ENCODE measurements around the gene NTMT1. TPM values are rescaled to one million over a fixed set of nuclear protein-coding genes. Genes with fewer than 3 reads are reported as not detected.

Gene NTMT1
- polyA plus RNA-seq, 3 donors: 16.0 to 43.9 (median 28.2) TPM

DNA sequence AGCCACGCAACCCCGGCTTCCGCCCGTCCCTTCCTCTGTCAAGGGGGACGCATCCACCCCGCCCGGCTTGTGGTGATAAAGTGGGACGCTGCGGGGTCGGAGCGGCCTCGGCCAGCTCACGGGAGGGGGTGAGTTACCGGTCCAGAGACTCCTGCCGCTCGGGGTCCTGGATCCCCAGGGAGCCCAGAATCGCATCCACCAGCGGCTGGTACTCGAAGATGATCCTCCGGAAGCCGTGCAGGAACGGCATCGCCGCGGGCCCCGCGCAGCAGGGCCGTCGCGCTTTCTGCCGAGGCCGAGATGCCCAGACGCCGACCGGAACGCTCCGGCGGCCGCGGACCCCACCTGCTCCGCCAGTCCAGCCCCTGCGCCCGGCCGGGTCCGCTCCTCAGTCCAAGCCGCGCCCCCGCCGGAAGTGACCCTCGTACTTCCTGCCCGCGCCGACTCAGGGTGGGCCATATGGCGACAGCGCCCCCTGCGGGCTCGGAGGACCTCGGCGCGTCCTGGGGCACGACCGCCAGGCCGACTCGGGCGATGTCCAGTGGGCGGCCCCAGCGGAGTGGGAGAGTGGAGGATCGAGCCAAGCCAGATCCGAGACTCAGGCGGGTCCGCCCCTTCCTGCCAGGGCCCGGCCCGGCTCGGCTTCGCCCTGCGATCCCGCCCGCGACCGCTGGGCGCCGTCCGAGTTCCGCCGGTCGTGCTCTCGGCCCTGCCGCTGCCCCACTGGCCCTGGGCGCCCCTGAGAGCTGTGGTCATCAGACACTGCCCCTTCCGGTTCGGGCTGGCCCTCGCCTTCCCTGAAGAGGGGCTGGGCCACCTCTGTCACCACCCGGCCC, 16.0 kb downstream of the NTMT1 start, which contains the start of gene ASB6:
Gene ASB6 (minus strand): TSS at position 402 of the 836 bp plus-strand sequence. CDS start 152 bp downstream, at position 250.
- peak; percentile 96 to 98 (median 98) for DNase-seq
- under 1% methylated on average over 91 of the region's 93 CpGs for WGBS (ENCODE audit: insufficient coverage)
- H3K4me2 ChIP-seq (replicated peaks; ENCODE audit: extremely low read depth, low read length, poor library complexity, severe bottlenecking): peak within 1 kb of the TSS; percentile 87
- TF ChIP-seq, protein P1, sequence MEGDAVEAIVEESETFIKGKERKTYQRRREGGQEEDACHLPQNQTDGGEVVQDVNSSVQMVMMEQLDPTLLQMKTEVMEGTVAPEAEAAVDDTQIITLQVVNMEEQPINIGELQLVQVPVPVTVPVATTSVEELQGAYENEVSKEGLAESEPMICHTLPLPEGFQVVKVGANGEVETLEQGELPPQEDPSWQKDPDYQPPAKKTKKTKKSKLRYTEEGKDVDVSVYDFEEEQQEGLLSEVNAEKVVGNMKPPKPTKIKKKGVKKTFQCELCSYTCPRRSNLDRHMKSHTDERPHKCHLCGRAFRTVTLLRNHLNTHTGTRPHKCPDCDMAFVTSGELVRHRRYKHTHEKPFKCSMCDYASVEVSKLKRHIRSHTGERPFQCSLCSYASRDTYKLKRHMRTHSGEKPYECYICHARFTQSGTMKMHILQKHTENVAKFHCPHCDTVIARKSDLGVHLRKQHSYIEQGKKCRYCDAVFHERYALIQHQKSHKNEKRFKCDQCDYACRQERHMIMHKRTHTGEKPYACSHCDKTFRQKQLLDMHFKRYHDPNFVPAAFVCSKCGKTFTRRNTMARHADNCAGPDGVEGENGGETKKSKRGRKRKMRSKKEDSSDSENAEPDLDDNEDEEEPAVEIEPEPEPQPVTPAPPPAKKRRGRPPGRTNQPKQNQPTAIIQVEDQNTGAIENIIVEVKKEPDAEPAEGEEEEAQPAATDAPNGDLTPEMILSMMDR (IDR thresholded peaks at IDR 0.05): peak; percentile 100
- H3K36me3 Mint-ChIP-seq: peaks cover 17 to 19% of the 10 kb centered on the region in 2 donors
- H3K9me3 Mint-ChIP-seq: peaks cover 0 to 5% (median 4%) of the 10 kb centered on the region in 7 donors
- H3K27ac Mint-ChIP-seq: peak within 1 kb of the TSS; percentile 80 to 90 (median 87)
- no peaks in the 10 kb centered on the region for H3K9me3 ChIP-seq (replicated peaks in 1 of 2; ENCODE audit: control insufficient read depth in 1 of 2, insufficient read depth in 1 of 2, low read length in 2 of 2)
- intact Hi-C loops (cut with micrococcal nuclease): loop anchor here (2.0 to 5.0 kb wide), 3 partner anchors 15 to 150 kb away; partner anchors contain the start of gene NTMT1 (in 1 of the 2)
- H3K4me3 ChIP-seq (replicated peaks in 1 of 3; ENCODE audit: low read depth in 2 of 3, low read length in 3 of 3): peak within 1 kb of the TSS; percentile 89 to 92 (median 90)
- H3K4me1 Mint-ChIP-seq: peaks cover 29% of the 10 kb centered on the region
- peaks cover 2 to 14% (median 4%) of the 10 kb centered on the region in 3 donors for H3K27me3 Mint-ChIP-seq (ENCODE audit: low read depth in 3 of 3)
- H3K79me2 ChIP-seq (ENCODE audit: insufficient read depth, low read length): peaks cover 29% of the 10 kb centered on the region
- no peaks in the 10 kb centered on the region for H3K27me3 ChIP-seq (ENCODE audit: control insufficient read depth in 2 of 2, insufficient read depth in 2 of 2, low read length in 2 of 2)
- H2AFZ ChIP-seq (ENCODE audit: insufficient read depth, low read depth, low read length, poor library complexity, severe bottlenecking): peak within 1 kb of the TSS; percentile 90
- H4K20me1 ChIP-seq (ENCODE audit: insufficient read depth, low read length): peaks cover 47% of the 10 kb centered on the region
- peaks cover 19 to 29% of the 10 kb centered on the region in 2 donors for H3K4me1 ChIP-seq (ENCODE audit: control insufficient read depth in 1 of 2, insufficient read depth in 2 of 2, low read length in 2 of 2)
- peak within 1 kb of the TSS; percentile 82 to 88 for H3K4me3 Mint-ChIP-seq
- peak within 1 kb of the TSS; percentile 77 for H3K9ac ChIP-seq (ENCODE audit: insufficient read depth, low read length, poor library complexity, severe bottlenecking)
- H3K27ac ChIP-seq (ENCODE audit: low read depth in 1 of 2, low read length in 2 of 2): peak within 1 kb of the TSS; percentile 76 to 77
- H3K36me3 ChIP-seq (replicated peaks in 1 of 2; ENCODE audit: control insufficient read depth in 1 of 2, insufficient read depth in 2 of 2, low read length in 2 of 2): peaks cover 24 to 27% of the 10 kb centered on the region in 2 donors

DNA sequence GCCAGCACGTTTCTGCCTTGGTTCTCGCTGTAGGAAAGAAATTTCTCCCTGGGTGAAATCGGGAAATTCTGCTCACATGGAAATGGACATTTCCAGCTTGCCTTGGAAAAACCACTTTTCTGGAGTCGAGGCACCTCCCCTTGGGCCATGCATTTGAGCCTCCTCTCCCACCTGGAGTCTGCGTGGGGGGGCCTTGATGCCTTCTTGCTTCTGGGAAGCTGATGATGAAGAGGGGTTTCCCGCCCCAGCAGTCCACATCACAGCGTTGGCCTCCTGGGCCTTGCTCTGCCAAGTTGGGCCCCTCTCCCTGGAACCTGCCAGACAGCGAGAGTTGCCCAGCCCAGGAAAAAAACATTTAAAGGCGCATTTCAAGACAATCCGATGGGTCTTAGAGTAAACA, 17.7 kb downstream of the NTMT1 start:
- Mint-ChIP-seq H3K9me3 (peaks cover 0 to 5% (median 4%) of the 10 kb centered on the region in 7 donors), H3K27ac (peak overlapping the region in 1 of 7 donors; percentile 10), H3K36me3 (peaks cover 2 to 3% of the 10 kb centered on the region in 2 donors), H3K4me3 (peak overlapping the region in 1 of 2 donors; percentile 31), H3K4me1 (peaks cover 18% of the 10 kb centered on the region), H3K27me3 (ENCODE audit: low read depth in 3 of 3) (peaks cover 2 to 14% (median 4%) of the 10 kb centered on the region in 3 donors)
- H3K27me3 ChIP-seq (ENCODE audit: control insufficient read depth in 2 of 2, insufficient read depth in 2 of 2, low read length in 2 of 2): no peaks in the 10 kb centered on the region
- TF ChIP-seq, protein P1 (IDR thresholded peaks at IDR 0.05): no peak
- H3K27ac ChIP-seq (ENCODE audit: low read depth in 1 of 2, low read length in 2 of 2): no peak overlapping the region
- peaks cover 9 to 10% of the 10 kb centered on the region in 2 donors for H3K36me3 ChIP-seq (replicated peaks in 1 of 2; ENCODE audit: control insufficient read depth in 1 of 2, insufficient read depth in 2 of 2, low read length in 2 of 2)
- intact Hi-C loops (cut with micrococcal nuclease): loop anchor here (2.0 to 5.0 kb wide), 3 partner anchors 17 to 149 kb away; partner anchors contain the start of gene NTMT1 (in 1 of the 2)
- WGBS (ENCODE audit: insufficient coverage): 76% methylated on average over 2 of the region's 10 CpGs
- peaks cover 29% of the 10 kb centered on the region for H3K79me2 ChIP-seq (ENCODE audit: insufficient read depth, low read length)
- no peak overlapping the region for H3K9ac ChIP-seq (ENCODE audit: insufficient read depth, low read length, poor library complexity, severe bottlenecking)
- no peak for DNase-seq
- no peaks in the 10 kb centered on the region for H3K9me3 ChIP-seq (replicated peaks in 1 of 2; ENCODE audit: control insufficient read depth in 1 of 2, insufficient read depth in 1 of 2, low read length in 2 of 2)
- peaks cover 19 to 29% of the 10 kb centered on the region in 2 donors for H3K4me1 ChIP-seq (ENCODE audit: control insufficient read depth in 1 of 2, insufficient read depth in 2 of 2, low read length in 2 of 2)
- no peak overlapping the region for H2AFZ ChIP-seq (ENCODE audit: insufficient read depth, low read depth, low read length, poor library complexity, severe bottlenecking)
- peaks cover 29% of the 10 kb centered on the region for H4K20me1 ChIP-seq (ENCODE audit: insufficient read depth, low read length)
- no peak overlapping the region for H3K4me2 ChIP-seq (replicated peaks; ENCODE audit: extremely low read depth, low read length, poor library complexity, severe bottlenecking)
- H3K4me3 ChIP-seq (replicated peaks in 1 of 3; ENCODE audit: low read depth in 2 of 3, low read length in 3 of 3): no peak overlapping the region
